PFSK-1 (cell line): ENCODE measurements around the gene MGMT.

Experiments
- POLR2AphosphoS5 ChIP-seq: IDR thresholded peaks from 2 replicates; pipeline ENCODE4 v1.6.1; 2012; ENCODE audit warnings: low read depth, mild to moderate bottlenecking, control low read depth, low read length, moderate library complexity
- TAF1 ChIP-seq: IDR thresholded peaks from 2 replicates; pipeline ENCODE4 v1.6.1; 2012; ENCODE audit warnings: low read length, control low read depth, borderline replicate concordance; ENCODE audit not compliant: insufficient read depth
- TF ChIP-seq, protein P1 (sequence below), 2 experiments: IDR thresholded peaks; 2 replicates each; pipeline versions ENCODE4 v1.6.1 to v1.8.0; 2011 to 2012; ENCODE audit warnings: low read depth in 2 of 2, low read length in 2 of 2, control low read depth in 1 of 2, inconsistent platforms in 1 of 2, mild to moderate bottlenecking in 1 of 2, moderate library complexity in 1 of 2; ENCODE audit not compliant: insufficient read depth in 1 of 2

DNA sequence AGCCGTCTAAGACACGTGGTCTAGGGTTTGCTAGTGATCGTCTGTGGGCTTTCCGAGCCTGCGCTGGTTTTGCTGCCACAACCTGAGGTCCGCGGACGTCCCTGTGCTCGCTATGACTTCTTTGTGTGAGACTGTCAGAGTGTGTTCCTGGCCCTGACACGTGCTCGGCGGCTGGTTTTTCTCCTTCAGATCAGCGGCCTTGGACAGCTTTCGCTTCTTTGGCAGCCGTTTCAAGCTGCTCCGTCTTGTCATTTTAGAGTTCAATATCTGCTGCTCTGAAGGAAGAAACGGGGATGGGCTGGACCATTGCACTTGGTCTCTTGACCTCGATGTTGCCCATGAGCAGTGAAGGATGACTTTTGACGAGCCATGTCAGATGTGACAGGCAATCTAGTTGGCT is 147.3 kb downstream of the MGMT start:
- TF ChIP-seq POLR2AphosphoS5 (no peak), TAF1 (no peak)
- TF ChIP-seq, protein P1, sequence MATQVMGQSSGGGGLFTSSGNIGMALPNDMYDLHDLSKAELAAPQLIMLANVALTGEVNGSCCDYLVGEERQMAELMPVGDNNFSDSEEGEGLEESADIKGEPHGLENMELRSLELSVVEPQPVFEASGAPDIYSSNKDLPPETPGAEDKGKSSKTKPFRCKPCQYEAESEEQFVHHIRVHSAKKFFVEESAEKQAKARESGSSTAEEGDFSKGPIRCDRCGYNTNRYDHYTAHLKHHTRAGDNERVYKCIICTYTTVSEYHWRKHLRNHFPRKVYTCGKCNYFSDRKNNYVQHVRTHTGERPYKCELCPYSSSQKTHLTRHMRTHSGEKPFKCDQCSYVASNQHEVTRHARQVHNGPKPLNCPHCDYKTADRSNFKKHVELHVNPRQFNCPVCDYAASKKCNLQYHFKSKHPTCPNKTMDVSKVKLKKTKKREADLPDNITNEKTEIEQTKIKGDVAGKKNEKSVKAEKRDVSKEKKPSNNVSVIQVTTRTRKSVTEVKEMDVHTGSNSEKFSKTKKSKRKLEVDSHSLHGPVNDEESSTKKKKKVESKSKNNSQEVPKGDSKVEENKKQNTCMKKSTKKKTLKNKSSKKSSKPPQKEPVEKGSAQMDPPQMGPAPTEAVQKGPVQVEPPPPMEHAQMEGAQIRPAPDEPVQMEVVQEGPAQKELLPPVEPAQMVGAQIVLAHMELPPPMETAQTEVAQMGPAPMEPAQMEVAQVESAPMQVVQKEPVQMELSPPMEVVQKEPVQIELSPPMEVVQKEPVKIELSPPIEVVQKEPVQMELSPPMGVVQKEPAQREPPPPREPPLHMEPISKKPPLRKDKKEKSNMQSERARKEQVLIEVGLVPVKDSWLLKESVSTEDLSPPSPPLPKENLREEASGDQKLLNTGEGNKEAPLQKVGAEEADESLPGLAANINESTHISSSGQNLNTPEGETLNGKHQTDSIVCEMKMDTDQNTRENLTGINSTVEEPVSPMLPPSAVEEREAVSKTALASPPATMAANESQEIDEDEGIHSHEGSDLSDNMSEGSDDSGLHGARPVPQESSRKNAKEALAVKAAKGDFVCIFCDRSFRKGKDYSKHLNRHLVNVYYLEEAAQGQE (IDR thresholded peaks at IDR 0.05; ENCODE audit: insufficient read depth in 1 of 2, low read depth in 2 of 2, low read length in 2 of 2): no peak
